ENCODE measurements around the gene UNG. TPM values are rescaled to one million over a fixed set of nuclear protein-coding genes. Genes with fewer than 3 reads are reported as not detected.

The UNG gene
- total and polyA plus RNA-seq, 2 of the 4 experiments (the other 2 are of a cell fraction) = 13.3 to 16.0 TPM

DNA sequence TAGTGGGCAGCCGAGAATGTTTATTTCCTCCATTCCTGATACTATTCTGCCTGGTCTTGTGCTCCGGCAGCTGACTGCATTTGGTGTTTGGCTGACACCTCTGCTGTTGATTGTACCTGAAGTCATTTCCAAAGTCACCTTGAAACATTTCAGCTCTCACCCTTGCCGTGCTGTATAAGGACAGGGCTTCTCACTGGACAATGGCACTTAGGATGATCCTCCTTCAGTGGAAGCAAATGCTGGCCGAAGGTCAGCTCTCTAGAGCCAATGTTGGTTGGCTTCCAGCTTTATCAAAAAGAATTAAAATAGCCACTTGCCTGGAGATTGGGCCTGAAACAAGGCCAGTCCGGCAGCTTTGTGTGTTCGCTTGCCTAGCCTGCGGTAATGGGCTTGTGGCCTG lies 63.0 kb downstream of the UNG start:
- Histone ChIP-seq H3K9ac (ENCODE audit: low read depth, low read length) (no peak overlapping the region), H3K14ac (replicated peaks; ENCODE audit: low read depth, low read length) (no peak overlapping the region), H3K4me1 (ENCODE audit: control insufficient read depth, insufficient read depth, low read length) (no peaks in the 10 kb centered on the region), H3K4ac (ENCODE audit: low read depth, low read length) (no peak overlapping the region), H2AK9ac (replicated peaks; ENCODE audit: low read depth, low read length, poor library complexity) (no peak overlapping the region), H3K56ac (ENCODE audit: extremely low read depth, insufficient read depth, low read length) (no peak overlapping the region), H3K4me2 (ENCODE audit: low read depth, low read length) (no peak overlapping the region), H4K8ac (ENCODE audit: low read depth in 2 of 2, low read length in 2 of 2) (no peak overlapping the region), H3K9me1 (ENCODE audit: insufficient read depth, low read length) (0 out of 2 replicates have a peak, but pooled peaks cover 2% of the 10 kb centered on the region), H2BK15ac (ENCODE audit: low read depth, low read length) (no peak overlapping the region; the same call in 2 of the 3 replicates), H2BK20ac (ENCODE audit: low read depth, low read length) (no peak overlapping the region), H4K5ac (ENCODE audit: low read depth, low read length) (no peak overlapping the region), H3K79me1 (ENCODE audit: low read depth in 1 of 2, low read length in 2 of 2) (0 out of 4 replicates have a peak, but pooled peaks cover 0 to 6% of the 10 kb centered on the region in 2 experiments), H2BK5ac (ENCODE audit: low read depth, low read length, poor library complexity, severe bottlenecking) (no peak overlapping the region), H3K9me3 (ENCODE audit: control insufficient read depth, insufficient read depth, low read length) (no peaks in the 10 kb centered on the region), H3K18ac (ENCODE audit: low read depth, low read length) (no peak overlapping the region), H3K27me3 (ENCODE audit: control insufficient read depth, insufficient read depth, low read length) (no peaks in the 10 kb centered on the region), H4K20me1 (ENCODE audit: insufficient read depth, low read length) (no peaks in the 10 kb centered on the region), H2BK120ac (ENCODE audit: low read depth, low read length) (no peak overlapping the region), H2AFZ (replicated peaks; ENCODE audit: low read length, poor library complexity) (no peak overlapping the region), H4K91ac (ENCODE audit: insufficient read depth, low read depth, low read length) (no peak overlapping the region), H3K36me3 (ENCODE audit: control insufficient read depth, insufficient read depth, low read length) (no peaks in the 10 kb centered on the region), H3K23ac (ENCODE audit: low read depth, low read length) (no peak overlapping the region), H3K27ac (ENCODE audit: insufficient read depth, low read length) (no peak overlapping the region), H2AK5ac (ENCODE audit: low read depth, low read length) (no peak overlapping the region), H3K4me3 (ENCODE audit: insufficient read depth, low read depth, low read length) (no peak overlapping the region)
- dilution Hi-C loops (cut with HindIII; ENCODE audit: low sequenced_read_pairs, unreplicated experiment) = no loop called here
- BruUV-seq (replicated peaks) = no TSS peak
- ChIA-PET POLR2A (ENCODE audit: unreplicated experiment) (no interaction called here), CTCF (no interaction called here)
- DNase-seq (no peak), ATAC-seq (ENCODE audit: low read depth) (no peak)
- in situ Hi-C loops (cut with MboI; ENCODE audit: low sequenced_read_pairs) = no loop called here
- intact Hi-C loops (cut with micrococcal nuclease) = no loop called here
- 85% methylated on average over 3 of the region's 7 CpGs; no CpG with 5 or more reads in 1 of the 2 experiments for WGBS, 2 experiments (ENCODE audit: extremely low coverage in 2 of 2, insufficient read length in 1 of 2)
- TF ChIP-seq MAFK (IDR thresholded peaks at IDR 0.05; ENCODE audit: low read depth, low read length) (no peak), RAD21 (IDR thresholded peaks at IDR 0.05; ENCODE audit: low read length) (no peak)
- TF ChIP-seq, protein P1, sequence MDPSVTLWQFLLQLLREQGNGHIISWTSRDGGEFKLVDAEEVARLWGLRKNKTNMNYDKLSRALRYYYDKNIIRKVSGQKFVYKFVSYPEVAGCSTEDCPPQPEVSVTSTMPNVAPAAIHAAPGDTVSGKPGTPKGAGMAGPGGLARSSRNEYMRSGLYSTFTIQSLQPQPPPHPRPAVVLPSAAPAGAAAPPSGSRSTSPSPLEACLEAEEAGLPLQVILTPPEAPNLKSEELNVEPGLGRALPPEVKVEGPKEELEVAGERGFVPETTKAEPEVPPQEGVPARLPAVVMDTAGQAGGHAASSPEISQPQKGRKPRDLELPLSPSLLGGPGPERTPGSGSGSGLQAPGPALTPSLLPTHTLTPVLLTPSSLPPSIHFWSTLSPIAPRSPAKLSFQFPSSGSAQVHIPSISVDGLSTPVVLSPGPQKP (IDR thresholded peaks at IDR 0.05; ENCODE audit: borderline replicate concordance, low read depth, low read length) = no peak

Small RNA genes lying within 50 kb of the gene (microRNA-seq; reads per million reads assigned to microRNA genes)
- not detected for gene RNA5SP372 (ENCODE audit: insufficient read depth, insufficient read length)

Small RNA genes lying within 50 kb of the gene (small RNA-seq; reads per million reads assigned to genes)
- 0.16 to 16.2 (median 1.8) reads per million in 5 experiments for gene RNA5SP372

Other genes with a start within 250 kb of the UNG start
- 16.7 and 17.6 TPM in 2 replicates for gene SSH1, start 240.0 kb upstream of the UNG start, total RNA-seq (2012; rRNA removed)
- gene SSH1, start 240.0 kb upstream of the UNG start, polyA plus RNA-seq (2012; rRNA removed) = 37.2 and 40.8 TPM in 2 replicates
- gene DAO, start 217.5 kb upstream of the UNG start, total RNA-seq (2012; rRNA removed) = not detected in 2 replicates
- gene DAO, start 217.5 kb upstream of the UNG start, polyA plus RNA-seq (2012; rRNA removed) = not detected in 2 replicates
- gene SVOP, start 76.5 kb upstream of the UNG start, total RNA-seq (2012; rRNA removed) = not detected in 2 replicates
- gene SVOP, start 76.5 kb upstream of the UNG start, polyA plus RNA-seq (2012; rRNA removed) = not detected in 2 replicates
- gene USP30, start 45.0 kb upstream of the UNG start, total RNA-seq (2012; rRNA removed) = 8.9 and 10.4 TPM in 2 replicates
- gene USP30, start 45.0 kb upstream of the UNG start, polyA plus RNA-seq (2012; rRNA removed) = 9.9 and 11.2 TPM in 2 replicates
- 14.9 and 18.3 TPM in 2 replicates for gene ALKBH2, start 4.1 kb upstream of the UNG start, total RNA-seq (2012; rRNA removed)
- gene ALKBH2, start 4.1 kb upstream of the UNG start, polyA plus RNA-seq (2012; rRNA removed) = 14.1 and 17.8 TPM in 2 replicates
- gene ACACB, start 19.0 kb downstream of the UNG start, total RNA-seq (2012; rRNA removed) = 1.1 and 2.0 TPM in 2 replicates
- 1.3 and 2.1 TPM in 2 replicates for gene ACACB, start 19.0 kb downstream of the UNG start, polyA plus RNA-seq (2012; rRNA removed)
- not detected in 2 replicates for gene FOXN4, start 211.7 kb downstream of the UNG start, total RNA-seq (2012; rRNA removed)
- not detected in 2 replicates for gene FOXN4, start 211.7 kb downstream of the UNG start, polyA plus RNA-seq (2012; rRNA removed)